Measurements from ENCODE around the gene GBA2.

GBA2 gene

DNA sequence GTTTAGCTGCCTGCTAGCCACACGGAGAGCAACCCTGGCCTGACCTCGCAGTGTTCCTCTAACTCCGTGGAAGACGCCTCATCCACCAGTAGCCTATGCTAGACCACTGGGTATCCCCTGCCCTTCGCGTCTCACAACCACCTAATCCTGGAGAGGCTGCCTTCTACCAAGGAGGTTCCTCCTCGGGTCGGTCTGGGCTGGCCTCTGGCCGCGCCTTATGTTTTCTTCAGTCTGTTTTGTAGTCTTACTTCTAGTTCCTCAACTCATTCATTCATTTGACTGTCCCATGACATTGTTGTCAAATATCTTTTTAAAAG is 57.7 kb downstream of the GBA2 start:
- peak; percentile 7 for DNase-seq (ENCODE audit: low spot score)

DNA sequence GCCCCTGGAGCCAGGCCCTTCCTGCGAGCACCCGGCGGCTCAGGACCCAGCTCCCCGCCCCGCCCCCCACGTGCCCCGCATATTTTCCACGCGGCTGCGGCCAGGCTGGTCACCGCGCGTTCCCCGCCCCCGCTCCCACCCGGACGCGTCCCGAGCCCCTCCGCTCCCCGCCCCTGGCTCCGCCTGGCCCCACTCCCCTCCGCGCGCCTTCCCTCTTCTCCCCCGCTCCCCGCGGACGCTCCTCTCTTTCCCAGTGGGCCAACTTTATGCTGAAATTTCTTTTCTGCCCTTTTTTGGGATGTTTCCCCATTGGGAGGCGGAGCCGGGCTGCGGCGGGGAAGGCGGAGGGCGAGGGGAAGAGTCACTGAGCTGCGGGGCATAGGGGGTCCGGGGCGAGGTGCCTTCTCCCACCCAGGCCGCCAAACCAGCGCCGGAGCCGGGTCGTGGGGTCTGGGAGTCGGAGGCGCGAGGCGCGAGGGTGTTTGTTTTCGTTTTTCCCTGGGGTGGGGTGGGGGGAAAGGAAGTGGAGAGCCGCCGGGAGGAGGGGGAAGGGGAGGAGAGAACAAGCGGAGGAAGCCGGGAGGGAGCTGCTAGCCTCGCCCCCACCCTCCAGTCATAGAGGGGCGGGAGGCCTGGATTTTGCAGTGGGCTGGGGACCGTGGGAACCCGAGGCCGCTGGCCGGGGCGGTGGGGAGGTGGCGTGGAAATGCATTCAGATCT is 58.3 kb downstream of the GBA2 start:
- peak; percentile 10 for DNase-seq (ENCODE audit: low spot score)

DNA sequence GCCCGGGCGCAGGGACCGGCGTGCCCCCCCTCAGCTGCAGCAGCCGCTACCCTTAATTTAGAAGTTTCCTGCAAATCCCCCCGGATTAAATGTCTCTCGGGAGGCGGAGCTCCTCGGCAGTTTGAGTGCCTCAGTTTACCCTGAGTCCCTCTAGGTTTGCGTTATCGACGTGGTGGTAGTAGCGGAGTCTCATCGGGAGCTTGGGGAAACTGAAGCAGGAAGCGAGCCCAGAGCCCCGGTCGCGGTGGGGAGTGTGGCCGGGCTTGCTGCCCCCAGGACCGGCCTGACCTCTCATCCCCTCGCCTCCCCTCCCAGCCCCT is 58.8 kb downstream of the GBA2 start:
- DNase-seq (ENCODE audit: low spot score), result no peak

DNA sequence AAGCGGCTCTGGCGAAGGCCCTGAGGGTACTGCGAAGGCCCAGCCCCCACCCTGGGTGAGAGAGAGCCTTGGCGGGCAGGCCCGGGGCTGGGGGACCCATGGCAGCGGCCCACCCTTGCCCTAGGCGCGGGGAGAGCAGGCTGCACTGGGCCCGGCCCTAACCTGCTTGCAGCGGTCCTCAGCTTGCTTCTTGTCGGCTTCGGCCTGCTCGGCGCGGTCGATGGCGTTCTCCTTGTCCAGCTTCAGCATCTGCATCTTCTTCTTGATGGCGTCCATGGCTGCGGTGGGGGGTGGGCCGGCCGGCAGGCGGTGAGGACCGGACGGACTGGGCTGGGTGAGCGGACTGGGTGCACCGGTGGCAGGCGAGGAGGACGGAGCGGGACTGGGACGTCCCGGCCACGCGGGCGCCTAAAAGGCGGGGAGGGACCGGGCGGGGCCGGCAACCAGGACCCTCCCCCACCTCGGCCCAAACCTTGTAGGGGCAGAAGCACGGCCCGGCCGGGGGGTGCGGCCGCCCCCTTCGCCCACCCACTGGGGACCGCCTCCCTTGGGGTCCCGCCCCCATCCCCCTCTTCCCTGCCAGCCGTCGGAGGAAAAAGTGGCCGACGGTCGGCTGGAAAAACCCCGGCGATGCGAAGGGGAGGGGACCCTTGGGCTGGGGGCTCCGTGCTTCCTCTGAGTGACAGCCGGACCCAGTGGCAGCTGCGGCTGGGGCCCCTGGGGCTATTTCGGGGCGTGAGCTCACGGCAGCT is 59.3 kb downstream of the GBA2 start, which contains the start of gene TPM2:
TSS of gene TPM2 (minus strand) at position 384 of the 752 bp plus-strand sequence. CDS start at position 276, 108 bp downstream.
- no peak for DNase-seq (ENCODE audit: low spot score)

DNA sequence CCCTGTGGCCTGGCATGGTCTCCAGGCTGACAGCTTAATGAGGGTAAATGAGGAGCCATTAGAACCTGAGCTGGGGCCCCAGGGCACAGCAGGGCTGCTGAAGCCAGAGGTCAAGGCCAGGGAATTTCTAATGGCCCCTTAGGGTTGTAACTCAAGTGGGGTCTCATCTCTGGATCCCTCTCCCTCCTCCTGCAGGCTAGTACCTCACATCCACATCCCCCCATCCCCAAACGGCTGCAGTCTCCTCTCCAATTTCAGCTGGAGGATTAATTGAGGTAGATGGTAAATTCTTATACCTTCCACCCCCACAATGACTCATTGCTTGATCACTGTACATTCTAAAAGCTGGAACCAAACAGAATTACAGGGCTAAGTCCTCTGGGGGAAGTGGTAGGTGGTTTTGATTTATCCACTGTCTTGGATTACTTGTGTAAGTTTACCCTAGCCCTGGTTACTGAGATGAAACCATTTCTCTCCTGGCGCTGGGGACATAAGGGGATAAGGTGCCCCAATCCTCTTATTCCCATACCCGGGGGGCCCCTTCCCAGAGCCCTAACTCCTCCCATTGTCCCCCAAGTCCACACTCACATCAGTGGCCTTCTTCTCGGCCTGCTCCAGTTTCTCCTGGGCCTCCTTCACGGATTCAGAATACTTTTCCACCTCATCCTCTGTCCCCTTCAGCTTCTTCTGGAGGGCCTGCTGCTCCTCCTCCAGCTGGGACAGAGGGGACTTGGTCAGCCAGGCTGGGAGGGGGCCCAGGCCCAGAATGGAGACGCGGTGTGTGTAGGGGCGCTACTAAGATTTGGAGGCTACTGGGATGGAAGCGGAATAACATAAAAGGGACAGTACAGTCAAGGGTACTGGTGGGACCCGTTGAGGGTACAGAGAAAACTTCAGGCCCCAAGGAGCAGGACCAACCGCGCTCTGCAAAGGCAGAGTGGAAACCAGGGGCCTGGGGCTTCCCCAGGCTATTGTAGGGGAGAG is 60.2 kb downstream of the GBA2 start:
- DNase-seq (ENCODE audit: low spot score), result peak; percentile 20

DNA sequence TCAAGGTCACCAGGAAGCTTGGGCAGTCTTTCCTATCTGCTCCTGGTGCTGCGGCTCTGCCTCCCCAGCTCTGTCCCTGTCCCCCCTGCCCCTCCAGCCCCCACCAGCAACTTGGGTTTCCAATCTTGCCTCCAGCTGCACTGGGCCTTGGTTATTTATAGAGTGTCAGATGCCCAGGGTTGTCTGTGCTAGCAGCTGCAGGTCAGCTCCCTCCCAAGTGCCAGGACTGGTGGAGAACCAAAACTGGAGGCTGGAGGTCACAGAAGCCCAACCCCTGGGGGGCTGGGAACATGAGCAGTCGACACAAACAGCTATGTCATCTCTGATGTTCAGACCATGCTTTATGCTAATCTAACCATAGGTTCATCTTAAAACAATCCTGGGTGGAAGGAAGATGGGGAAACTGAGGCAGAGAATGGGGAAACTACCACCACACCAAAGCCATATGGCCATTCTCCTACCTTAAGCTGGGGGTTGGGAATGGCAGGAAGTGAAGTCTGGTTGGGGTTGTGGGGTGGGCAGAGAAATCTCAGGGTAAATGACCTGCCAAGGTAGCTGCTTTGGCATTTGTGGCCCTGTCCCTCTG is 61.0 kb downstream of the GBA2 start:
- DNase-seq (ENCODE audit: low spot score), result no peak

DNA sequence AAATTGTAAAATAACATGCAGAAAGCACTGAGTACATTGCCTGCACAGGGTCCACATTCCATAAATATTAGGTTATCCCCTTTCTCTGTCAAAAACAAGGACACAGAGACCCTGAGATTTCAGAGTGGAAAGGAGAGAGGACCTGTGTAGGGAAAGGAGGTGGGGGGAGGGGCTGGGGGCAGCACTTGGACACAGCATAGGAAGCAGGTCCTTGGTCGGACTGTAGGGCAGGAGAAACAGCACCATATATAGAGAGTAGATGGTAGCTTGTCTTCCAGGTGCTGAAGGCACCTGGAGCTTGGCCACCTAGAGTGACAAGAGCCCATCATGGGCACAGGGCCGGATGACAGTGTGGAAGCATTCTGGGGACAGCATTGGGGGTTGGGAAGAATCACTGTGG is 61.7 kb downstream of the GBA2 start:
- DNase-seq (ENCODE audit: low spot score), result no peak

Measured in CD4-positive, alpha-beta T cell treated with Interleukin-2 at 100 ng/mL for 4 hours (primary cell).